Measurements from ENCODE around the gene THBS2.

DNA sequence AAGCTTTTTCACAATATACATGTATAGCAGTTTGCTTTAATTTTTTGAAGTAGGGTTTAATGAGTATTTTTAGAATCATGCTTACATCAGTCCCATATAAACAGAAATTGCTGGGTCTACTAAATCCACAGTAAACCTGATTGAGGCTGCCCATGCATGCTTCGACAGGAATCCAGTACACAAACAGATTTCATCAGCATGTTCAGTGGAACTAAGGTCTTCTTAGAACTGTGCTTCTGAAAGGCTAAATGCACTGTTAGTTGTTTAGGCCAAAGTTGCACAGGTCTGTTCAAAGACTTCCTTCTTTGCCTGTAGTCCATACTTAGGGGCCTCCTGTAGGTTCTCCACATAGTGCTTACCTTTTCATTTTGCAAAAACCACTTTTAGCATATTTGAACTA lies 42.5 kb upstream of the THBS2 start:
- TF ChIP-seq, protein P1, sequence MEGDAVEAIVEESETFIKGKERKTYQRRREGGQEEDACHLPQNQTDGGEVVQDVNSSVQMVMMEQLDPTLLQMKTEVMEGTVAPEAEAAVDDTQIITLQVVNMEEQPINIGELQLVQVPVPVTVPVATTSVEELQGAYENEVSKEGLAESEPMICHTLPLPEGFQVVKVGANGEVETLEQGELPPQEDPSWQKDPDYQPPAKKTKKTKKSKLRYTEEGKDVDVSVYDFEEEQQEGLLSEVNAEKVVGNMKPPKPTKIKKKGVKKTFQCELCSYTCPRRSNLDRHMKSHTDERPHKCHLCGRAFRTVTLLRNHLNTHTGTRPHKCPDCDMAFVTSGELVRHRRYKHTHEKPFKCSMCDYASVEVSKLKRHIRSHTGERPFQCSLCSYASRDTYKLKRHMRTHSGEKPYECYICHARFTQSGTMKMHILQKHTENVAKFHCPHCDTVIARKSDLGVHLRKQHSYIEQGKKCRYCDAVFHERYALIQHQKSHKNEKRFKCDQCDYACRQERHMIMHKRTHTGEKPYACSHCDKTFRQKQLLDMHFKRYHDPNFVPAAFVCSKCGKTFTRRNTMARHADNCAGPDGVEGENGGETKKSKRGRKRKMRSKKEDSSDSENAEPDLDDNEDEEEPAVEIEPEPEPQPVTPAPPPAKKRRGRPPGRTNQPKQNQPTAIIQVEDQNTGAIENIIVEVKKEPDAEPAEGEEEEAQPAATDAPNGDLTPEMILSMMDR (IDR thresholded peaks at IDR 0.05): no peak
- TF ChIP-seq POLR2A (IDR thresholded peaks at IDR 0.05): no peak

Measured in thyroid gland (tissue), 4 donors.